ENCODE measurements around the gene TPI1.

TPI1 gene

GRCh38 chr12:6843118-6843902 lies 24.0 kb upstream of the TPI1 start:
- DNase-seq (ENCODE audit: insufficient read length, low spot score) = no peak
- no peak for FAIRE-seq

GRCh38 chr12:6845395-6845794 lies 21.9 kb upstream of the TPI1 start:
- no peak for FAIRE-seq

GRCh38 chr12:6846316-6846869 lies 20.9 kb upstream of the TPI1 start:
- DNase-seq (ENCODE audit: insufficient read length, low spot score) = no peak
- no peak for FAIRE-seq

More at GRCh38 chr12:6845395-6845794, 21.9 kb upstream of the TPI1 start:
- DNase-seq (ENCODE audit: insufficient read length, low spot score) = no peak

DNA sequence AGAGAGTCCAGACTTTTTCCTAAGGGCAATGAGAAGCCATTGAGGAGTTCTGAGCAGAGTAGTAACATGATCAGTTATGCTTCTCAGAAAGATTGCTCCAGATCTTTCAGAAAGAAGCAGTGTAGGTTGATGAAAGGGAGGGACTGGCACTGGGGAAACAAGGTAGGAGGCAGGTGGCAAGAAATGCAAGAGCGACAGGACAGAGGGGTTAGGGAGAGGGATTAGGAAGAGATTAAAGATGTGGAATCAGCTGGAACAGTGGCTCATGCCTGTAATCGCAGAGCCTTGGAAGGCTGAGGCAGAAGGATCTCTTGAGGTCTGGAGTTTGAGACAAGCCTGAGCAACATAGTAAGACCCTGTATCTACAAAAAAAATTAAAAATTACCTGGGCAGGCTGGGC lies 19.7 kb upstream of the TPI1 start:
- DNase-seq (ENCODE audit: insufficient read length, low spot score) (no peak), FAIRE-seq (no peak)

- DNase-seq (ENCODE audit: insufficient read length, low spot score) = no peak
- peak; percentile 49 for FAIRE-seq
Measured at GRCh38 chr12:6849427-6849826, 17.9 kb upstream of the TPI1 start.

DNA sequence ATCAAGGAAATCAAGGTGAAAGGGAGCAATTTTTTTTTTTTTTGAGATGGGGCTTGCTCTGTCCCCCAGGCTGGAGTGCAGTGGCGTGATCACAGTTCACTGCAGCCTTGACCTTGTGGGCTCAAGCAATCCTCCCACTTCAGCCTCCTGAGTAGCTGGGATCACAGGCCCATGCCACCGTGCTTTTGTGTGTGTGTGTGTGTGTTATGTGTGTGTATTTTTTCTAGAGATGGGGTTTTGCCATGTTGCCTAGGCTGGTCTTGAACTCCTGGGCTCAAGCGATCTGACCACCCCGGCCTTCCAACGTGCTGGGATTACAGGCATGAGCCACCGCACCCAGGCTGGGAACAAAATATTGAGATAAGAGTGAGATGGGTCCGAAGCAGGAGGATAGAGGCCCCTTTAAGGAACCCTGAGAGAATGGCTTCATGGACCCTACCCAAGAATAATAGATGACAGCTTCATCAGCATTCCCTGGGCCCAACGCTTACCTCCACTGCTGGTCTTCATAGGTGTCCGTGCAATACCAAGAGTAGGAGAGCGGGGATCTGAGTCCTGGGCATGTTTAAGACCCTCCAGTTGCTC lies 17.3 kb upstream of the TPI1 start:
- FAIRE-seq (no peak), DNase-seq (ENCODE audit: insufficient read length, low spot score) (no peak)

DNA sequence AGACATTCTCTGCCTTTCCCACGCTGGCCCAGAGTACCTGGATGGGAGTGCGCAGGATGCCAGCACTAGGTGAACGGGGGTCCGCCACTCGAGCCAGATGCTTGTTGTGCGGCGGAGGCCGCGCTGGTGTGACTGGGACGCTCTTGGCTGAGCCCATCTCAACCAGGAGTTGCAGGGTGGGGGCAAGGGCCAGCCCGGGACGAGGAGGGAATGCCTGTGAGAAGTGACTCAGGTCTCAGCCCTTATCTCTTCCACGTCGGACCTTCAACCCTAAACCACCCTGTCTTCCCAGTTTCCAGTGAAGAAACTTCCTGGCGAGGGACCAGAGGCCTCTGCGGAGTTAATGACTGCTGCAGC lies 16.6 kb upstream of the TPI1 start:
- FAIRE-seq (no peak), DNase-seq (ENCODE audit: insufficient read length, low spot score) (no peak)

GRCh38 chr12:6851153-6851920 lies 16.0 kb upstream of the TPI1 start, which contains the start of gene CDCA3:
Gene CDCA3 (minus strand): TSS chr12:6851286. CDS start chr12:6850952, 334 bp downstream.
- DNase-seq (ENCODE audit: insufficient read length, low spot score) (peak; percentile 99), FAIRE-seq (no peak)

- peak; percentile 98 for FAIRE-seq
- peak; percentile 87 for DNase-seq (ENCODE audit: insufficient read length, low spot score)
Measured at GRCh38 chr12:6851921-6852650, 15.2 kb upstream of the TPI1 start, which contains the start of gene USP5. Gene USP5 (plus strand): TSS chr12:6852150. CDS start chr12:6852180, 30 bp downstream.

DNA sequence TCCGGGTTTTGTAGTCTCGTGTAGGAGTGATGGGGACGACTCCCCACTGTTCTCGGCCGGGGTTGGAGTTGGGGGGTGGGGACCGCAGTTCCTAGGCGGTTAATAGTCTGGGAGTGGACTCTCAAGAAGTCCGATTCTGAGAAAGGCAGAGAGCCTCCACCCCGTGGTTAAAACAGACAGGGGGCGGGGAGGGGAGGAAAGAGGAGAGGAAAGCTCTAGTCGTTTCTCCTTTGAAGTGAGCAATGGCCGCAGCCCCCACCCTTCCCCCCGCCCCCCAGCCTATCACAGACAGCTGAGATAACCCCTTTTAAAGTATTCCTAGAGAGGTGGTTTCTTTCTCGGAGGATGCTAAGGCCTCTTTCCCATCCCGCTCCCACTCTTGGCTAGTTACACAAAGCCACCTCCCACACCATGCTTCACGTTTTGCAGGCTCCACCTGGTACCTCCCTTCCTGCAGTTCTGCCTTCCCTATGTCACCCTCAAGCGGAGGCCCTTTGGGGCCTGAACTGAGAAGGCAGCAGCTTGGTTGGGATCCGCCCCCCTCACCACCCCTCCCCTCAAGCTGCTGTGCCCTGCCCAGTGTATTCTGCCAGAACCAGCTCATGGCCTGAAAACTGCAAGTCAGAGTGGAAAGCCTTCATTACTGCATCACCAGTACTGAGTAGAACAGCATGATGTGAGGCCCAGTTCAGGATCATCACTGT lies 14.5 kb upstream of the TPI1 start:
- FAIRE-seq (peak; percentile 73), DNase-seq (ENCODE audit: insufficient read length, low spot score) (no peak)

DNA sequence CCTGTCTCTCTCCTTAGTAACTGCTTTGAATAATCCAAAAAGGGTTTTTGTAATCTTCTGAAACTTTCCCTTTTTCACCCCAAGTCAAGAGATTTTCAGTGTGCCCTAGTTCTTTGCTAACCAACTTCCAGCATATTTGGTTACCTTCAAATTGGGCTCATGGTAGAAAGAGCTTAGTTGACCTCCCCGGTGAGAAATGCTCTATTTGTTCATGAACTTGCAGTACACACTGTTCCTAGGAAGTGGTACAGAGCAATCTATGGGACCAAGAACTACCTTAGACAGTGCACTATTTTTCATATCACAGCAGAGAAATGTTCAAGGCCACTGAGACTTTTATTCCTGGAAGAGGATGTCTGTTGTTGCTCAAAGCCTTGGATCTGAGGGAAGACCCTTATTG lies 13.7 kb upstream of the TPI1 start:
- no peak for DNase-seq (ENCODE audit: insufficient read length, low spot score)
- FAIRE-seq = no peak

DNA sequence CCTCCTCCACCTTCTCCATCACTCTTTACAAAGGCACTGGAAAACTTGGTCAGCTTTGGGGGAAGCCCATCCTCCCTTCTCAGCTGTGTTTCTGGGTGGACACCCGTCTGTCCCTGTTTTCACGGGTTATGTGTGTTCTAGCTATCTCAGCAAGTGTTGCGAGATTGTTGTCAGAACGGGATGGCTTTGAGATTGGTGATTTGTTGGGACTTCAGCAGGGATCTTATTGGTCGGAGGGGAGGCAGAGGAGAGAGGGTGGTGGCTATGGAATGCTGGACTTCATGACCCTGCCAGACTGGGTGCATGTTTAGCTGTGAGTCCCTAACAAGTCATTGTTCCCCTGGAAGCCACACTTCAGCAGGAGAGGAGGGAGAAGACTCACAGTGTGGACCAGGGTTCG lies 13.3 kb upstream of the TPI1 start:
- no peak for DNase-seq (ENCODE audit: insufficient read length, low spot score)
- FAIRE-seq = no peak

- DNase-seq (ENCODE audit: insufficient read length, low spot score) (no peak), FAIRE-seq (no peak)
Measured at GRCh38 chr12:6855322-6855721, 12.0 kb upstream of the TPI1 start.

- no peak for FAIRE-seq
Measured at GRCh38 chr12:6858799-6859198, 8.5 kb upstream of the TPI1 start.

DNA sequence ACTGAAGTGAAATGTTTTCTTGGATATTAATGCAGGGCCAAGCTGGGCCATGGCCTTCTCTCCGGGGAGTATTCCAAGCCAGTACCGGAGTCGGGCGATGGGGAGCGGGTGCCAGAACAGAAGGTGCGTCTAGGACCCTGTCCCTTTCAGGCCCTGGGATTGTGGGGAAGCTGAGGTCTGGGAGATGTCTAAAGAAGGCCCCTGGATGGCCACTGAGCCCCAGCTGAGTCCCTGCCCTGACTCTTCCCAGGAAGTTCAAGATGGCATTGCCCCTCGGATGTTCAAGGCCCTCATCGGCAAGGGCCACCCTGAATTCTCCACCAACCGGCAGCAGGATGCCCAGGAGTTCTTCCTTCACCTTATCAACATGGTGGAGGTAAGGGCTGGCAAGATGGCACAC lies 7.2 kb upstream of the TPI1 start:
- no peak for DNase-seq (ENCODE audit: insufficient read length, low spot score)
- FAIRE-seq = no peak

More at GRCh38 chr12:6858799-6859198, 8.5 kb upstream of the TPI1 start:
- no peak for DNase-seq (ENCODE audit: insufficient read length, low spot score)

- no peak for FAIRE-seq
- no peak for DNase-seq (ENCODE audit: insufficient read length, low spot score)
Measured at GRCh38 chr12:6860942-6861341, 6.4 kb upstream of the TPI1 start.

DNA sequence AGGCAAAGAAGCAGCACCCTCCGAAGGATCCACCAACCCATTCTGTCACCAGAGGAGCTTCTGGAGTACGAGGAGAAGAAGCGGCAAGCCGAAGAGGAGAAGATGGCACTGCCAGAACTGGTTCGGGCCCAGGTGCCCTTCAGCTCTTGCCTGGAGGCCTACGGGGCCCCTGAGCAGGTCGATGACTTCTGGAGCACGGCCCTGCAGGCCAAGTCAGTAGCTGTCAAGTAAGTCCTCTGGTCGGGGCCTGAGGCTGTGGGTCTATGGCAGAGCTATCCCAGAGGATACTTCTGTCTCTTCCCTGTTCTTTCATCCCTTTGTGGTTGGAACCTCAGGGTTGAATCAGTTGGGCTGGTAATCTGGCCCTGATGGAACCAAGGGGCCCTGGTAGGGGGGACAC lies 5.9 kb upstream of the TPI1 start:
- DNase-seq (ENCODE audit: insufficient read length, low spot score) = no peak

DNA sequence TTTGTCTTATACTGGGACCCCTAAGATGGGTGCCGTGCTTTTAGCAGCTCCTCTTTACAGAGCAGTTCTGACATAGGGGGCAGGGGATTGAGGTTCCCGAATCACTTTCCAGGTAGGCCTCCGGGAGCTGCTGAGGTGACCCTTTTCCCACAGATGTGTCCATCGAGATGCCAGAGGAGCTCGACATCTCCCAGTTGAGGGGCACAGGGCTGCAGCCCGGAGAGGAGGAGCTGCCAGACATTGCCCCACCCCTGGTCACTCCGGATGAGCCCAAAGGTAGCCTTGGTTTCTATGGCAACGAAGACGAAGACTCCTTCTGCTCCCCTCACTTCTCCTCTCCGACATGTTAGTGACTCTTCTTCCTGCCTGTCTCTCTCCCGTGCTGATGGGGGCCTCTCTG lies 4.3 kb upstream of the TPI1 start:
- no peak for FAIRE-seq
- DNase-seq (ENCODE audit: insufficient read length, low spot score) = no peak

More for the DNA sequence above, 5.9 kb upstream of the TPI1 start:
- no peak for FAIRE-seq

GRCh38 chr12:6863586-6864321 lies 3.6 kb upstream of the TPI1 start:
- no peak for DNase-seq (ENCODE audit: insufficient read length, low spot score)
- FAIRE-seq = no peak
